HEK293 (cell line): ENCODE results near the gene SHOC2.

ENCODE experiments used
- CTCF ChIP-seq: fragments of 450-650 bp; formaldehyde crosslinking; IDR thresholded peaks from 2 replicates; pipeline ENCODE4 v1.5.1; 2016; ENCODE audit warnings: missing biosample characterization, missing genetic modification characterization
- ELK4 ChIP-seq: IDR thresholded peaks from 2 replicates; pipeline ENCODE4 v1.6.1; 2011; ENCODE audit warnings: mild to moderate bottlenecking, low read depth, low read length, borderline replicate concordance
- TCF7L2 ChIP-seq: IDR thresholded peaks from 2 replicates; pipeline ENCODE4 v1.6.1; 2011; ENCODE audit warnings: low read depth, mild to moderate bottlenecking, inconsistent platforms, low read length, moderate library complexity, borderline replicate concordance
- YY2 ChIP-seq: fragments of 450-650 bp; formaldehyde crosslinking; IDR thresholded peaks from 2 replicates; pipeline ENCODE4 v1.5.1; 2016; ENCODE audit warnings: missing biosample characterization, missing genetic modification characterization
- ZNF362 ChIP-seq: fragments of 450-650 bp; formaldehyde crosslinking; IDR thresholded peaks from 2 replicates; pipeline ENCODE4 v1.5.1; 2016; ENCODE audit warnings: missing biosample characterization, missing genetic modification characterization

- TF ChIP-seq ZNF362 (tag by site-specific recombination) (no peak), ELK4 (no peak), YY2 (tag by site-specific recombination) (no peak), CTCF (tag by site-specific recombination) (no peak), TCF7L2 (no peak)
Measured at GRCh38 chr10:110892602-110893288, 26.7 kb upstream of the SHOC2 start.
